Measurements from ENCODE around the gene CLCNKA. TPM values are rescaled to one million over a fixed set of nuclear protein-coding genes. Genes with fewer than 3 reads are reported as not detected.
A peak's percentile ranks its signal among the peaks of the same experiment; 100 is the strongest.
"Not testable (repeated sequence)": the region's sequence is repeated elsewhere in the genome, so short reads cannot be mapped to it uniquely, and the experiment has no call there.

CLCNKA gene
- polyA plus RNA-seq, 1 donor, result 0.18 TPM

GRCh38 chr1:16054598-16055540, 33.0 kb downstream of the CLCNKA start:
- Histone ChIP-seq H3K9me3 (ENCODE audit: control insufficient read depth, low read depth, low read length) (no peaks in the 10 kb centered on the region), H3K4me3 (ENCODE audit: low read length) (no peak overlapping the region), H3K4me1 (ENCODE audit: control insufficient read depth, insufficient read depth, low read length) (peaks cover 9% of the 10 kb centered on the region), H3K27ac (ENCODE audit: low read length) (no peak overlapping the region), H3K36me3 (ENCODE audit: control insufficient read depth, insufficient read depth, low read length) (no peaks in the 10 kb centered on the region), H3K27me3 (ENCODE audit: control insufficient read depth, insufficient read depth, low read length) (no peaks in the 10 kb centered on the region)
- DNase-seq, result no peak
- no CpG with 5 or more reads among the region's 7 CpGs for WGBS (ENCODE audit: insufficient coverage, low lambda C conversion rate)

GRCh38 chr1:16055613-16056520, 34.0 kb downstream of the CLCNKA start:
- Histone ChIP-seq H3K9me3 (ENCODE audit: control insufficient read depth, low read depth, low read length) (no peaks in the 10 kb centered on the region), H3K4me3 (ENCODE audit: low read length) (no peak overlapping the region), H3K27me3 (ENCODE audit: control insufficient read depth, insufficient read depth, low read length) (no peaks in the 10 kb centered on the region), H3K4me1 (ENCODE audit: control insufficient read depth, insufficient read depth, low read length) (peaks cover 13% of the 10 kb centered on the region), H3K27ac (ENCODE audit: low read length) (no peak overlapping the region), H3K36me3 (ENCODE audit: control insufficient read depth, insufficient read depth, low read length) (no peaks in the 10 kb centered on the region)
- peak; percentile 81 for DNase-seq
- WGBS (ENCODE audit: insufficient coverage, low lambda C conversion rate), result no CpG with 5 or more reads among the region's 18 CpGs

GRCh38 chr1:16056521-16056912, 34.7 kb downstream of the CLCNKA start:
- not testable (repeated sequence) for H3K27ac ChIP-seq (ENCODE audit: low read length); H3K4me3 ChIP-seq (ENCODE audit: low read length); H3K27me3 ChIP-seq (ENCODE audit: control insufficient read depth, insufficient read depth, low read length); H3K9me3 ChIP-seq (ENCODE audit: control insufficient read depth, low read depth, low read length); H3K36me3 ChIP-seq (ENCODE audit: control insufficient read depth, insufficient read depth, low read length); DNase-seq
- WGBS (ENCODE audit: insufficient coverage, low lambda C conversion rate), result no CpG with 5 or more reads among the region's 4 CpGs
- H3K4me1 ChIP-seq (ENCODE audit: control insufficient read depth, insufficient read depth, low read length), result peaks cover 19% of the 10 kb centered on the region

- not testable (repeated sequence) for H3K36me3 ChIP-seq (ENCODE audit: control insufficient read depth, insufficient read depth, low read length); H3K27me3 ChIP-seq (ENCODE audit: control insufficient read depth, insufficient read depth, low read length); DNase-seq; H3K27ac ChIP-seq (ENCODE audit: low read length); H3K4me3 ChIP-seq (ENCODE audit: low read length); H3K9me3 ChIP-seq (ENCODE audit: control insufficient read depth, low read depth, low read length)
- peaks cover 19% of the 10 kb centered on the region for H3K4me1 ChIP-seq (ENCODE audit: control insufficient read depth, insufficient read depth, low read length)
- no CpG with 5 or more reads among the region's 7 CpGs for WGBS (ENCODE audit: insufficient coverage, low lambda C conversion rate)
These were observed 35.6 kb downstream of the CLCNKA start for GRCh38 chr1:16057314-16057915.

- DNase-seq; H3K27me3 ChIP-seq (ENCODE audit: control insufficient read depth, insufficient read depth, low read length); H3K36me3 ChIP-seq (ENCODE audit: control insufficient read depth, insufficient read depth, low read length); H3K27ac ChIP-seq (ENCODE audit: low read length); H3K4me3 ChIP-seq (ENCODE audit: low read length); H3K9me3 ChIP-seq (ENCODE audit: control insufficient read depth, low read depth, low read length): not testable (repeated sequence)
- H3K4me1 ChIP-seq (ENCODE audit: control insufficient read depth, insufficient read depth, low read length), result peaks cover 19% of the 10 kb centered on the region
- no CpG with 5 or more reads among the region's 20 CpGs for WGBS (ENCODE audit: insufficient coverage, low lambda C conversion rate)
These were observed 36.7 kb downstream of the CLCNKA start for GRCh38 chr1:16058394-16059120.

DNA sequence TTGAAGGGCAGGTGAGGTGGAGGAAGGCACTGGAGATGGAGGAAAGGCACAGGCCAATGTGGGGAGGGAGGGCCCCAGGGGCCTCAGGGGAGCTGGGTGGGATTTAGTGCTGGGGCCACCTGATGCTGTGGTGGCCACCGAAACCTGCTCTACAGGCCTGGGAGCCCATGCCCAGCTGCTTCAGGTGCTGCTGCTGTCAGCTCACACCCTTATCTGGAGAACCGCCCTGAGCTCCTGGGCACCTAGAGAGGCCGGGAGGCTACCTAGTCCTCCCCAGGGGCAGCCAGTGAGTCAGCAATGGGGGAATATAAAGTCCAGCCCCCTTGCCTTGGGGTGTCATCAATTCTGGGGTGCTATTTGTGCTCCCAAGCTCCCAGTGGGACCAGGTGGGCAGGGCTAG, 39.4 kb downstream of the CLCNKA start:
- Histone ChIP-seq H3K27me3 (ENCODE audit: control insufficient read depth, insufficient read depth, low read length) (no peaks in the 10 kb centered on the region), H3K9me3 (ENCODE audit: control insufficient read depth, low read depth, low read length) (no peaks in the 10 kb centered on the region), H3K4me1 (ENCODE audit: control insufficient read depth, insufficient read depth, low read length) (peaks cover 30% of the 10 kb centered on the region), H3K27ac (ENCODE audit: low read length) (no peak overlapping the region), H3K4me3 (ENCODE audit: low read length) (no peak overlapping the region), H3K36me3 (ENCODE audit: control insufficient read depth, insufficient read depth, low read length) (no peaks in the 10 kb centered on the region)
- WGBS (ENCODE audit: insufficient coverage, low lambda C conversion rate), result no CpG with 5 or more reads among the region's 3 CpGs
- peak in 1 of 2 donors; percentile 68 for DNase-seq

DNA sequence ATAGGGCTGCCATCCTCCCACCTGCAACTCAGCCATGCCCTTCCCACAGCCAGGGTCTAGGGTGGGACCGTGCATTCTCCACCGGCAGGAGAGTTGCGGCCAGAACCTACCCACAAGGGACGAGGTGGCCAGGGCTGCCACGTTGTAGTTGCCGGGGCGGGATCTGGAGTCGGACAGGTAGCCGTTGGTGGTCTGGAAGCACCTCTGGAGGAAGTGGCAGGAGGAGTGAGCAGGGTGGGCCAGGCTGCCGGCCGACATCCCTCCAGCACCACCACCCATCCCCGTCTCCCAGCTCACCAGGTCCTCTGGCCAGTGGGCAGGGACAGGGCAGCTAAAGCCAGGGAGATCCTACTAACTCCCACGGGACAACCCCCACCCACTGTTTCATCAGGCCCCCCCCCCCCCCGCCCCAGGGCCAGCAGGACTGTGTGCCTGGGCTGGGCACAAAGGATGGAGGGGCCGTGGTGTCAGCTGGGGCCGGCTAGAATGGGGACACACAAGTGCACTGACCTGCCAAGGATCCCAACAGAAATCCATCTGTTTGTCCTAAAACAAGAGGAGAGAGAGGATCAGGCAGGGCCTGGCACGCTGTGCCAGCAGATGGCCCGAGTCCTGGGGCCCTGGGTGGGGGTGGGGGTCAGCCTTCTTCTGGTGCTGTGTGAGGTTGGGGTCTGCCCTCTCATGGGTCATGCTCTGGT, 40.3 kb downstream of the CLCNKA start:
- H3K4me1 ChIP-seq (ENCODE audit: control insufficient read depth, insufficient read depth, low read length), result peaks cover 36% of the 10 kb centered on the region
- H3K36me3 ChIP-seq (ENCODE audit: control insufficient read depth, insufficient read depth, low read length); DNase-seq; H3K4me3 ChIP-seq (ENCODE audit: low read length); H3K9me3 ChIP-seq (ENCODE audit: control insufficient read depth, low read depth, low read length); H3K27ac ChIP-seq (ENCODE audit: low read length); H3K27me3 ChIP-seq (ENCODE audit: control insufficient read depth, insufficient read depth, low read length): not testable (repeated sequence)
- no CpG with 5 or more reads among the region's 18 CpGs for WGBS (ENCODE audit: insufficient coverage, low lambda C conversion rate)

DNA sequence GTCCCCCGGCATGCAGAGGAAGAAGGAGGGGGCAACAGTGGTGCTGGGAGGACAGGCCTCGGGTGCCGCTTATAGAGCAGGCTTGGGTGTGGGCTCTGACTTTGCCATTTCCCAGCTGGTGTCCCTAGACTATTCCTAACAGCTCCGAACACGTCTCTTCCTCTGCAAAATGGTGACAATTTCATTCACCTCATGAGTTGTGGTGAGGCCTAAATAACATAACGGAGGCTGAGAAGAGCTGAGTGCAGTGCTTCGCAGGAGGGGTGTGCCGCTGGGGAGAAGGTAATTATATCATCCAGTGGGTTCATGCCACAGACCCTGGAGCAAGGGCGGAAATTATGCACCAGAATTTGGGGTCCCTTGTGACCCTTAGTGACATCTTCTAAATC, 40.8 kb downstream of the CLCNKA start:
- H3K4me3 ChIP-seq (ENCODE audit: low read length); H3K27me3 ChIP-seq (ENCODE audit: control insufficient read depth, insufficient read depth, low read length); H3K36me3 ChIP-seq (ENCODE audit: control insufficient read depth, insufficient read depth, low read length); DNase-seq; H3K9me3 ChIP-seq (ENCODE audit: control insufficient read depth, low read depth, low read length); H3K27ac ChIP-seq (ENCODE audit: low read length): not testable (repeated sequence)
- H3K4me1 ChIP-seq (ENCODE audit: control insufficient read depth, insufficient read depth, low read length), result peaks cover 41% of the 10 kb centered on the region
- no CpG with 5 or more reads among the region's 9 CpGs for WGBS (ENCODE audit: insufficient coverage, low lambda C conversion rate)

- WGBS (ENCODE audit: insufficient coverage, low lambda C conversion rate), result no CpG with 5 or more reads among the region's 15 CpGs
- no peaks in the 10 kb centered on the region for H3K36me3 ChIP-seq (ENCODE audit: control insufficient read depth, insufficient read depth, low read length)
- no peaks in the 10 kb centered on the region for H3K9me3 ChIP-seq (ENCODE audit: control insufficient read depth, low read depth, low read length)
- H3K4me3 ChIP-seq (ENCODE audit: low read length), result no peak overlapping the region
- H3K27ac ChIP-seq (ENCODE audit: low read length), result no peak overlapping the region
- H3K27me3 ChIP-seq (ENCODE audit: control insufficient read depth, insufficient read depth, low read length), result no peaks in the 10 kb centered on the region
- DNase-seq, result no peak
- peaks cover 48% of the 10 kb centered on the region for H3K4me1 ChIP-seq (ENCODE audit: control insufficient read depth, insufficient read depth, low read length)
These were observed 41.5 kb downstream of the CLCNKA start for GRCh38 chr1:16063226-16063829.
